NK-92 (cell line): ENCODE results near the gene NOL9.

Experiments used
- DNase-seq: peaks from one replicate; lab custom pipeline; 2025; ENCODE audit not compliant: unreplicated experiment; lab: John Stamatoyannopoulos, UW

Gene NOL9

GRCh38 chr1:6491081-6491449 lies 63.2 kb downstream of the NOL9 start:
- no peak for DNase-seq

GRCh38 chr1:6490181-6491080 lies 63.9 kb downstream of the NOL9 start:
- DNase-seq = no peak

DNA sequence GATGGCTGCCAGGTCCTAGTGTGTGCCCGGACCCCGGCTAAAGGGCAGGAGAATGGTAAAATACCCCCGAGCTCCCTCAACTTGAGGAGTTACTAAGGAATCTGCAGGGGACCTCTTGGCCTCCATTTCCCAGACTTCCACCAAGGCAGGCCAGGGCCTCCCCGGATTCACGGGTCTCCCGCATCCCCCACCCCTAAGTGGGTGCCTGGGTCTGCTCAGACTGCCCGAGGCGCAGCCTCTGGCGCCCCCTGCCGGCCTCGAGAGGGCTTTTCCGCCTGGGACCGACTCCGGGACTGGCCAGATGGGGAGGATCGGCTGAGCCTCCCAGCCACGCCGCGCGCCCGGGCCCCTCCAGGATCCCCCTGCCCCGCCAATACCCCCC lies 64.5 kb downstream of the NOL9 start:
- no peak for DNase-seq

DNA sequence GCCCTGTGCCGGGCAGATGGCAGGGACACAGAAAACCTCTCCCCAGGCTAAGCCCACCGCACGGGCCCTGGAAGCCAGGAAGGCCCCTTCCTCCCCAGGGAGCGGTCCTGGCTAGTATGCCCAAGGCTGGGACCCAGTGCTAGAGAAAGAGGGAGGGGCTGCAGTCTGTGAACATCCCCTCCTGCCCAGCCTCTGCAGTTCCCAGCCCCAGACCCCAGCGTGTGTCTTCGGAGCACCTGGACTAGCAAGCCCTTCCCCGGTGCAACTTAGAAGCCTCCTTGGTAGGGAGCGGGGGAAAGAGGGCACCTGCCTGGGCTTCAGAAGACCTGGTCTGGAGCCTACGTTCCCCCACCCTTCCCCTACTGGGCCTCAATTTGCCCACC lies 64.9 kb downstream of the NOL9 start:
- DNase-seq = no peak

- no peak for DNase-seq
Measured at GRCh38 chr1:6488602-6489382, 65.5 kb downstream of the NOL9 start.

DNA sequence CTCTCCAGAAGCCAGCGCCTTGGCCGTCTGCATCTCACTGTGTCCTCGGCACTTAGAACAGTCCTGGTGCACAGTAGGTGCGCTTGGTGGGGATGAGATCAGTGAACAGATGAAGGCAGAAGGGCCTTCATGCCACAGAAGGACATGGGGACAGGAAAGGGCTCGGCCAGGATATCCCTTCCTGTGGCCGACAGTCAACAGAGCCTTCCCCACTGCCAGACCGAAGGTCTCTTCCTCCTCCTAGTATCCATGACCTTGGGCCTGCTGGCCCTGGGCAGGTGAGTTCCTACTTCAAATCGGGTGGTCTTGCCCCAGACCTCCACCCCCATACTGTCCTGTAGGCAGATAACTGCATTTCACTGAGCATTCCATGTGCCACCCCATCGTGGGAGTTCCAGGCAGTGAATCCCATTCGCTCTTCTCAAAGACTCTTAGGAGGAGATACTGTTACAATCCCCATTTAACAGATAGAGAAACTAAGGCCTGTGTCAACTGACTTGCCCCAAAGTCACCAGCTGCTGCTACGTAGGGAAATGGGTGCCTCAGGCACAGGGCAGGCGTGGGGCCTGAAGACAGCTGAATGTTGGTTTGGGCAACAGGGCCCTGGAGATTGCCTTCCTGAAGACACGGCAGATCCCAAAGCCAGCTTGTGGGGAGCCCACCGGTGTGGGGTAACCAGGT lies 66.4 kb downstream of the NOL9 start:
- DNase-seq = no peak

- peak; percentile 32 for DNase-seq
Measured at GRCh38 chr1:6486433-6487011, 67.8 kb downstream of the NOL9 start.

DNA sequence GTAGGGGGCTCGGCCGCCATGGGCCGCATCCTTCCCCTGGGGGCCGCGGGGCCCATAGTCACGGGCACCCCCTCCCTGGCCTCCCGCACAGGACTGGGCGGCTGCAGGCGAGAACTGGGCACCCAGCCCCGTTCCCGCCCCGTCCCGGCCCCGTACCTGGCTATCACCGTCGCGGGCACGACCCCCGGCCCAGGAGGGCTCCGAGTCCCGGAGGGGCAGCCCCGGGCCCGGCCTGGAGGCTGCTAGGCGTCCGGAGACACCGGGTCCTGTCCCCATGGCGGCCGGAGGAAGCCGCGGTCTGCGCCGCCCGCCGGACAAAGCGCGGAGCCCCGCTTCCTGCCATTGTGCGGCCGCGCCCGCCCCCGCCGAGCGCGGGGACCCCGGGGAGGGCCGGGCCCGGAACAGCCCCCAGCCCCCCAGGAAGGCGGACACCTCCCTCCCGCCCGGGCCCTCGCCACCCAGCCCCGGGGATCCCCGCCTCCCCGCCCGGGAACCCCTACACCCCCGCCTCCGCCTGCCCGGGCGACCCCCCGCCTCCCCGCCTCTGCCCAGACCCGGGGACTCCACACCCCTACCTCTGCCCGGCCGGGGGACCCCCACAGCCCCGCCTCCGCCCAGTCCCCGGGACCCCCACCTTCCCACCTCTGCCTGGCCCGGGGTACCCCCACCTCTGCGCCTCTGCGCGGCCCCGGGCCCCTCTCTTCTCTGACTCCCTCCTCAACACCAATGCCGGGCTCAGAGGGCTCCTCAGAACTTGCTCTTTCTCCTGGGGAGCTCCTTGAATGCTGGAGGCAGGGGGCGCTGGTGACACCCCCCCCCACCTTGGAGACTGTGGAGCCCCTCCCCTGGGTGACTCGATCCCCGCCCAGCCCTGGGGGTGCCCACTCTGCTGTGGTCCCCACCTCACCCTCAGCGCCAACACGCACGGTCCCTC lies 68.9 kb downstream of the NOL9 start:
- no peak for DNase-seq

GRCh38 chr1:6484826-6485167 lies 69.5 kb downstream of the NOL9 start:
- no peak for DNase-seq

- no peak for DNase-seq
Measured at GRCh38 chr1:6483761-6484117, 70.6 kb downstream of the NOL9 start.

- no peak for DNase-seq
Measured at GRCh38 chr1:6483017-6483760, 71.1 kb downstream of the NOL9 start.

- no peak for DNase-seq
Measured at GRCh38 chr1:6481820-6482219, 72.5 kb downstream of the NOL9 start.

- DNase-seq = no peak
Measured at GRCh38 chr1:6477039-6477820, 77.1 kb downstream of the NOL9 start.

DNA sequence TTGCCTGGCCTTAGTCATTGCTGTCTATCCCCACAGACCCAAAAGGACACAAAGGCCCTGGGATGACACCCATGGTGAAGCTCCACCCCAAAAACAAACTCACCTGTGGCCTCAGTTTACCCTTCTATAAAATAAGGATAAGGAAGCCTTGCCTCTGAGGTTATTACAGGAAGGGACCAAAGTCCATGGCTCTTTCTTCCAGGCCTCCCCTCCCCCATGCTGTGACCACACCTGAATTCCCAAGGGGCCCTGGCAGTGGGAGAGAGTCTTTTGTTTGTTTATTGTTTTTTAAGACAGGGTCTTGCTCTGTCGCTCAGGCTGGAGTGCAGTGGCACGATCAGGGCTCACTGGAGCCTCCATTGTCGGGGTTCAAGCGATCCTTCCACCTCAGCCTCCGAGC lies 77.8 kb downstream of the NOL9 start:
- DNase-seq = no peak

GRCh38 chr1:6475381-6476133 lies 78.8 kb downstream of the NOL9 start:
- no peak for DNase-seq

DNA sequence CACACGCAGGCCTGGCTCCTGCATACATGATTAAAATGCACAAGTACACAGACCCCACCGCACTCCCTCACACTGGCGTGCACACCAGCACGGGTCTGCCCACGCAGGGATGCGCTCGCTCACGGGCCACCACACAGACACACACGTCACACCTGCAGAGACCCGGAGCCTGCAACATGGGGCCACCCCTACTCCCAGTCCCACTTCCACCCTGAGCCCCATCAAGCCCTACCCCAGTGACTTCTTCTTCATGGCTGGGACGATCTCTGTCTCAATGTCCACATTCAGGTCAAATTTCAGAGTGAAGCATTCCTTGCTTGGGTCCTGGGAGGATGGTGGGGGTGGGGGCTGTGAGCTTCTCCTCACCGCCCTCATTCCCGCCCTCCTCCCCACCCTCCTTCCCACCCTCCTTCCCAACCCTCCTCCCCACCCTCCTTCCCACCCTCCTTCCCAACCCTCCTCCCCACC lies 79.5 kb downstream of the NOL9 start:
- no peak for DNase-seq

DNA sequence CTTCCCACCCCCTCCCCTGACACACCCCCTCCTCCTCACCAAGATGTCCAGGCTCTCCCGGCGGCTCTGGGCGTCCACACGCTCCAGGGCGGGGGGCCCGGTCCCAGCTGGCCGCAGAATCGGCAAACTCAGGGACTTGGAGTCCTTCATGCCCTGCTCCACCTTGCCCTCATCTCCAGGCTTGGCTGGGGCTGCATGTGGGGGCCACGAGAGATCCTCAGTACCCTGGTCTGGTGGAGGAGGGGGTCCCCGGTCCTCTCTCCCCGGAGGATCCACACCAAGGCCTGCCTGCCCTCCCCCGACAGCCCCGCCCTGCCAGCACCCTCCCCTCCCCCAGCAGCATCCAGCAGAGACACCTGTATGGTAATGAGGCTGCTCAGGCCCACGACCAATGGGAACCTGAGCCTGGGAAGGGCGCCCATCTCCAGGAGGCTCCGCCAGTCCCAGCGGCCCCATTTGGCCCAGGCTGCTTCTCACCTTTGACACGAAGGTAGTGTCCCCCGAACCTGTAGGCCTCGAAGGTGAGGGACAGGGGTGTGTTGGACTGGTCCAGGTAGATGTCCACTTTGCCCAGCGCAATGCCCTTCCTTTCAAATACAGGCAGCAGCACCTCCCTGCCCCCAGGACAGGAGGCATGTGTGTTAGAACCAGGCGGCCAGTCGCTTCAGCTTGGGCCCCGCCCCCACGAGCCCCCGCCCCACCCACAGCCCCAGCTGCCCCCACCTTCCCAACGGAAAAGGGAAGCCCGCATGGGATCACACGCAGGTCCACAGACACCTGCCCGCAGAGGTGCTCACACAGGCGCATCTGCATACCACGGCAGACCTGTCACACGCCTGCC lies 80.1 kb downstream of the NOL9 start:
- no peak for DNase-seq
